NB4 (cell line): ENCODE data around the gene HJURP.

Source experiments
- DNase-seq: peaks from one replicate; pipeline ENCODE4 v3.0.0; 2010; ENCODE audit warnings: low read depth
- H3K4me3 ChIP-seq: one replicate; pipeline ENCODE4 v1.5.1; 2011; ENCODE audit warnings: mild to moderate bottlenecking, low read depth, low read length, moderate library complexity
- MYC ChIP-seq: IDR thresholded peaks from 2 replicates; pipeline ENCODE4 v1.6.1; 2011; ENCODE audit warnings: low read depth, low read length
- POLR2A ChIP-seq: IDR thresholded peaks from 2 replicates; pipeline ENCODE4 v1.6.1; 2011; ENCODE audit warnings: mild to moderate bottlenecking; ENCODE audit not compliant: insufficient read length; ENCODE audit errors: extremely low read depth
- TF ChIP-seq, protein P1 (sequence below): IDR thresholded peaks from one replicate; pipeline ENCODE4 v1.5.1; 2012; ENCODE audit warnings: low read depth, low read length
- TF ChIP-seq, protein P2 (sequence below): IDR thresholded peaks from 2 replicates; pipeline ENCODE4 v1.6.1; 2011; ENCODE audit warnings: low read depth, low read length

Gene HJURP

DNA sequence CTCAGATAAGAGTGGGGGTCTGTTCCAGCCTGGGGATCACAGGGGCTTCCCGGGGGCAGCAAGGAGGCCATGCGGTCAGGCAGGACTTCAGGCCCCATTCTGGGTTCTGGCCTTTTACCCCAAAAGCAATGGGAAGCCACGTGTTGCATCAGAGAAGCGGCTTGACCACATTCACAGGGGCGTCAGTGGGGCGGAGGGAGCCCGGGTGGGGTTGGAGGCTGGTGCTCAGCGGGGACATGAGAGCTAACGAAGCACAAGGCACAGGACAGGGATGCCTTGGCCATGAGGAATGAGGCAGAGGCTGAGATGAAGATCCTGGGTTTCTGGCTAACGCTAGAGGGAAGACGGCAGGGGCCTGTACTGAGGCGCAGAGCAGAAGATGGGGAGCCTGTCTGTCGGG is 6.1 kb downstream of the HJURP start:
- TF ChIP-seq MYC (no peak), POLR2A (no peak)
- TF ChIP-seq, protein P1, sequence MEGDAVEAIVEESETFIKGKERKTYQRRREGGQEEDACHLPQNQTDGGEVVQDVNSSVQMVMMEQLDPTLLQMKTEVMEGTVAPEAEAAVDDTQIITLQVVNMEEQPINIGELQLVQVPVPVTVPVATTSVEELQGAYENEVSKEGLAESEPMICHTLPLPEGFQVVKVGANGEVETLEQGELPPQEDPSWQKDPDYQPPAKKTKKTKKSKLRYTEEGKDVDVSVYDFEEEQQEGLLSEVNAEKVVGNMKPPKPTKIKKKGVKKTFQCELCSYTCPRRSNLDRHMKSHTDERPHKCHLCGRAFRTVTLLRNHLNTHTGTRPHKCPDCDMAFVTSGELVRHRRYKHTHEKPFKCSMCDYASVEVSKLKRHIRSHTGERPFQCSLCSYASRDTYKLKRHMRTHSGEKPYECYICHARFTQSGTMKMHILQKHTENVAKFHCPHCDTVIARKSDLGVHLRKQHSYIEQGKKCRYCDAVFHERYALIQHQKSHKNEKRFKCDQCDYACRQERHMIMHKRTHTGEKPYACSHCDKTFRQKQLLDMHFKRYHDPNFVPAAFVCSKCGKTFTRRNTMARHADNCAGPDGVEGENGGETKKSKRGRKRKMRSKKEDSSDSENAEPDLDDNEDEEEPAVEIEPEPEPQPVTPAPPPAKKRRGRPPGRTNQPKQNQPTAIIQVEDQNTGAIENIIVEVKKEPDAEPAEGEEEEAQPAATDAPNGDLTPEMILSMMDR: no peak
- TF ChIP-seq, protein P2, sequence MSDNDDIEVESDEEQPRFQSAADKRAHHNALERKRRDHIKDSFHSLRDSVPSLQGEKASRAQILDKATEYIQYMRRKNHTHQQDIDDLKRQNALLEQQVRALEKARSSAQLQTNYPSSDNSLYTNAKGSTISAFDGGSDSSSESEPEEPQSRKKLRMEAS: no peak
- peak; percentile 14 for DNase-seq
- H3K4me3 ChIP-seq: no peak overlapping the region

DNA sequence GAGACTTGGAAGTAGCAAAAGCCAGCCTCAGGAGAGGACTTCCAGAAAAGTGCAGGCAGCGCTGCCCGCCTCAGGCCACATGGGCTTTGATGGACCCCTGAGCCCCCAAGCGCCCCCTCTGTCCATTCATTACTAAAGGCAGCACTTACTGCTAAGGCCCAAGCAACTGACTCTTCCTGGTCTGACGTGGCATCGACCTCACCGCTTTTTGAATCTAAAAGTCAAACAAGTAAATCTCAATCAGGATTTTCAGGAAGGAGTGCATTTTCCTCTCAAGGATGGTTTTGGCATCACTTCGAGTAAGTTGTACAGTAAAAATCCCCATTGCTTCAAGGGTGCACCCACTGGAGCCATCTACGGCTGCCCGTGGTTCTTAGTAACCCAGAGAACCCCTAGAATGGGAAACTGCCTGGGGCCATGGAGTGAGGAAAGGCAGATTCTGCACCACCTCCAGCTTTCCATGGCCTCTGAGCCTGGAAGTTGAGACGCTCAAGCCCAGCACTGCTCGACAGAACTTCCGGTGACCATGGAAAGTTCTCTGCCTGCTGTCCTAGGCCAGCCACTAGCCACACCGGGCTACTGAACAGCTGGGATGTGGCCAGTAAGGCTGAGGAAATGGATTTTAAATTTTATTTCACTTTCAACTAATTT is 7.0 kb downstream of the HJURP start:
- H3K4me3 ChIP-seq: no peak overlapping the region
- DNase-seq: no peak
- TF ChIP-seq, protein P1: no peak
- TF ChIP-seq, protein P2: no peak
- TF ChIP-seq MYC (no peak), POLR2A (no peak)

DNA sequence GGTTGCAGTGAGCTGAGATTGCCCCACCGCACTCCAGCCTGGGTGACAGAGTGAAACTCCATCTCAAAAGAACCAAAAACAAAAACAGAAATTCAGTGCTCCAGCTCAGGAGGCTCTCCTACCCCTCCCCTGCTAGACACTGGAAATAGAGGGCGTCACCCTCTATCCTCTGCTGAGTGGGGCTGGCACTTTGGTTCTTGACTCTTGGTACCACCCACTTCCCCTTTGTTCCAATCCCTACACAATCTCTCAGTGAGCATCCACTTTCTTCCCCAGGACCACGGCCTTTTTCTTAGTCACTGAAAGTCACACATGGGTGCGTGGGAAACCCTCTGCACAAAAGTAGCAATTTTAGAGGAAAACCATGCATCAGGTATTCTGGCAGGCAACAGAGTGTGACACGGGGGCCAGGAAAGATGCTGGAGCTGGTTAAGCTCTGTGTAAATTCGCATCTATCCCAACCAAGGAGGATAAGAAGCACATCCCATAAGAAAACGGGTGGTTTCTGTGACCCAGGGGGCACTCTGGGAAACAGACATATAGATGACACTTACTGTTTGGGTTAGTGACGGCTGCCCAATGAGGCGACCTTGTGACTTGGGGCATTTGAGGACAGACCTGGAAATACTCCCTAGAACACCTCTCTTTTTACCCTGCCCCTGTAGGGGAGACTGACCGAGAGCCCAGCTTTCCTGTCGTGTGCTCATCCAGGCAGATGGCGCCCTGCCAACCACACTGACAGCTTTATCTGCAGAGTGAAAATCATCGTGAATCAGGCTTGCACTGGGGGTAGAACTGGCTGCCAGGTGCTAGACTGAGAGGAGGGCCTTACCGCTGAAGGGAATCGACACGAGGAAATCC is 7.7 kb downstream of the HJURP start:
- H3K4me3 ChIP-seq: no peak overlapping the region
- TF ChIP-seq POLR2A (no peak), MYC (no peak)
- TF ChIP-seq, protein P1: no peak
- TF ChIP-seq, protein P2: no peak
- peak; percentile 4 for DNase-seq

DNA sequence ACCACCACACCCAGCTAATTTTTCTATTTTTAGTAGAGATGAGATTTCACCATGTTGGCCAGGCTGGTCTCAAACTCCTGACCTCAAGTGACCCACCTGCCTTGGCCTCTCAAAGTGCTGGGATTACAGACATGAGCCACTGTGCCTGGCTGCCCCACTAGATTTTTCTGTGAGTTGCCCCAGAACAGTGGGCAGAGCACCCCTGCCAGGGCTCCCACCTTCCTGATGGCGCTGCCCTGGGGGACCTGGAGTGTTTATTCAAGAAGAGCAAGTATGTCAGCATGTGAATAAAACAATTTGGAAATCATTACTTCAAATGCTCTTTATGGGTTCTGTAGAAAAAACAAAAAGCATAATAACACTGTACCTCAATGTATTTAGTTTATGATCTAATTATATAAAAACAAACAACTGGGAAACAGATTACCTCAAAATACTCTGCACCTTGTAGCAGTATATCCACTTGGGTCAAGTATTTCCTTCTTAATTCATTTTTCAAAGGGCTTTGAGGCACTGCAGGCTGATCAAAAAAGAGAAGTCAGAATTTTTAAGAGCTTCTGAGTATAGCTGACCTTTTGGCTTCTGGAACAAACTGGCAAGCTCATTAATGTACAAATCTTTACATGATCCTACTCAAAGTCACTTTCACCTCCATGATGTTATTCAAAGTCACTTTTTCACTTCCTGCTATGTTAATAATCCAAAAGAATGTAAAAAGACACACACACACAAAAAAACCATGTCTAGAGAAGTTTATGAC is 8.9 kb downstream of the HJURP start:
- DNase-seq: no peak
- no peak overlapping the region for H3K4me3 ChIP-seq
- TF ChIP-seq POLR2A: no peak
- TF ChIP-seq, protein P1: no peak
- TF ChIP-seq, protein P2: no peak
- no peak for TF ChIP-seq MYC

DNA sequence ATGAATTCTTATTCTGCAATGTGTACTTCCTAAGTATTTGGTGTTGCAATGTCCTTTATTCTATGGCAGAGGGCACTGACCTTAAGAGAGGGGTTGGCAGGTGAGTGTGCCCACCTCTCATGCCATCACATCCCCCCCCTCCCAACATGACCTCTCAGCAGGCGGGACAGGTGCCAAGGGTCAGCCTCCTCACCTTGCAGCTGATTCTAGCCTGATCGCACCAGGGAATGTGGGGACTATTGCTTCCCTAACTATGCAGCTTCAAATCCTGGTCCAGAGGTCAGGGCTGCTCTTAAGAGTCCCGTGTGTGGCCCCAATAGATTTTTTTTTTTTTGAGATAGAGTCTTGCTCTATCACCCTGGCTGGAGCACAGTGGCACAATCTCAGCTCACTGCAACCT is 9.5 kb downstream of the HJURP start:
- no peak for DNase-seq
- no peak overlapping the region for H3K4me3 ChIP-seq
- TF ChIP-seq, protein P2: no peak
- TF ChIP-seq, protein P1: no peak
- TF ChIP-seq MYC (no peak), POLR2A (no peak)
